Subcutaneous abdominal adipose tissue (tissue), 5 donors: ENCODE data around the gene CNIH3.
A peak's percentile ranks its signal among the peaks of the same experiment; 100 is the strongest.
"Not testable (repeated sequence)": the region's sequence is repeated elsewhere in the genome, so short reads cannot be mapped to it uniquely, and the experiment has no call there.

Experiments used
- H3K27ac ChIP-seq: one replicate; pipeline ENCODE4 v1.7.0; 2013; ENCODE audit warnings: low read depth, mild to moderate bottlenecking, inconsistent platforms, low read length, moderate library complexity
- H3K27me3 ChIP-seq, 5 donors: one replicate each; pipeline ENCODE4 v1.7.0; 2013; ENCODE audit warnings: low read length in 5 of 5, inconsistent platforms in 1 of 5; ENCODE audit not compliant: control insufficient read depth in 5 of 5, insufficient read depth in 4 of 5
- H3K36me3 ChIP-seq, 5 donors: one replicate each; pipeline ENCODE4 v1.7.0; 2013; ENCODE audit warnings: low read length in 5 of 5; ENCODE audit not compliant: control insufficient read depth in 5 of 5, insufficient read depth in 5 of 5
- H3K4me1 ChIP-seq, 5 donors: one replicate each; pipeline ENCODE4 v1.7.0; 2013; ENCODE audit warnings: low read length in 5 of 5, mild to moderate bottlenecking in 3 of 5, moderate library complexity in 1 of 5; ENCODE audit not compliant: control insufficient read depth in 5 of 5, insufficient read depth in 5 of 5
- H3K4me3 ChIP-seq, 5 donors: one replicate each; pipeline ENCODE4 v1.7.0; 2013; ENCODE audit warnings: low read length in 5 of 5, low read depth in 1 of 5
- H3K9ac ChIP-seq, 5 donors: one replicate each; pipeline ENCODE4 v1.7.0; 2013; ENCODE audit warnings: low read length in 5 of 5, mild to moderate bottlenecking in 4 of 5, moderate library complexity in 3 of 5
- H3K9me3 ChIP-seq, 5 donors: one replicate each; pipeline ENCODE4 v1.7.0; 2013; ENCODE audit warnings: low read length in 5 of 5; ENCODE audit not compliant: control insufficient read depth in 5 of 5
- donor health status: healthy.
- donor health status: healthy.
- donor health status: healthy.
- donor health status: healthy.
- donor health status: healthy.

CNIH3 gene

GRCh38 chr1:224615861-224616755, at the start of gene CNIH3:
CNIH3 (plus strand) TSS chr1:224616317; CDS start chr1:224617175, 858 bp downstream.
- no peak within 1 kb of the TSS for H3K27ac ChIP-seq
- H3K4me1 ChIP-seq, result peaks cover 0 to 22% (median 18%) of the 10 kb centered on the region in 5 donors
- no peaks in the 10 kb centered on the region for H3K36me3 ChIP-seq
- no peaks in the 10 kb centered on the region for H3K9me3 ChIP-seq
- H3K9ac ChIP-seq, result no peak within 1 kb of the TSS
- peak within 1 kb of the TSS; percentile 29 to 52 (median 45) for H3K4me3 ChIP-seq
- H3K27me3 ChIP-seq, result peaks cover 23 to 52% (median 29%) of the 10 kb centered on the region in 5 donors

GRCh38 chr1:224566492-224566891, 49.6 kb upstream of the CNIH3 start:
- H3K27me3 ChIP-seq, result not testable (repeated sequence)

GRCh38 chr1:224569276-224569675, 46.8 kb upstream of the CNIH3 start:
- Histone ChIP-seq H3K9ac (no peak overlapping the region), H3K27me3 (no peaks in the 10 kb centered on the region), H3K4me1 (no peaks in the 10 kb centered on the region)

More at GRCh38 chr1:224566492-224566891, 49.6 kb upstream of the CNIH3 start:
- H3K27ac ChIP-seq, H3K9me3 ChIP-seq, H3K36me3 ChIP-seq, H3K4me1 ChIP-seq, H3K4me3 ChIP-seq, H3K9ac ChIP-seq: not testable (repeated sequence)

GRCh38 chr1:224571975-224572374, 44.1 kb upstream of the CNIH3 start:
- not testable (repeated sequence) for H3K4me1 ChIP-seq, H3K27me3 ChIP-seq, H3K36me3 ChIP-seq, H3K9ac ChIP-seq, H3K27ac ChIP-seq, H3K4me3 ChIP-seq, H3K9me3 ChIP-seq

More at GRCh38 chr1:224569276-224569675, 46.8 kb upstream of the CNIH3 start:
- Histone ChIP-seq H3K36me3 (no peaks in the 10 kb centered on the region), H3K27ac (no peak overlapping the region), H3K9me3 (no peaks in the 10 kb centered on the region), H3K4me3 (no peak overlapping the region)

GRCh38 chr1:224579526-224579925, 36.6 kb upstream of the CNIH3 start:
- Histone ChIP-seq H3K9ac (no peak overlapping the region), H3K4me1 (no peaks in the 10 kb centered on the region), H3K9me3 (peaks cover 0 to 15% (median 4%) of the 10 kb centered on the region in 5 donors), H3K36me3 (no peaks in the 10 kb centered on the region), H3K4me3 (no peak overlapping the region), H3K27ac (no peak overlapping the region), H3K27me3 (no peaks in the 10 kb centered on the region)

GRCh38 chr1:224580006-224580405, 36.1 kb upstream of the CNIH3 start:
- Histone ChIP-seq H3K27me3 (no peaks in the 10 kb centered on the region), H3K9me3 (peaks cover 0 to 15% (median 4%) of the 10 kb centered on the region in 5 donors), H3K27ac (no peak overlapping the region), H3K9ac (no peak overlapping the region), H3K4me1 (no peaks in the 10 kb centered on the region), H3K36me3 (no peaks in the 10 kb centered on the region), H3K4me3 (no peak overlapping the region)

- Histone ChIP-seq H3K9me3 (peaks cover 0 to 7% (median 0%) of the 10 kb centered on the region in 5 donors), H3K4me1 (no peaks in the 10 kb centered on the region), H3K9ac (no peak overlapping the region), H3K36me3 (no peaks in the 10 kb centered on the region), H3K27me3 (no peaks in the 10 kb centered on the region), H3K4me3 (no peak overlapping the region), H3K27ac (no peak overlapping the region)
Observed at GRCh38 chr1:224582041-224582440, 34.1 kb upstream of the CNIH3 start.

- H3K4me3 ChIP-seq, result no peak overlapping the region
- no peaks in the 10 kb centered on the region for H3K36me3 ChIP-seq
- no peak overlapping the region for H3K9ac ChIP-seq
- H3K9me3 ChIP-seq, result no peaks in the 10 kb centered on the region
- no peaks in the 10 kb centered on the region for H3K4me1 ChIP-seq
- H3K27me3 ChIP-seq, result no peaks in the 10 kb centered on the region
- H3K27ac ChIP-seq, result no peak overlapping the region
Observed at GRCh38 chr1:224583774-224584173, 32.3 kb upstream of the CNIH3 start.

GRCh38 chr1:224585051-224585450, 31.1 kb upstream of the CNIH3 start:
- Histone ChIP-seq H3K9ac (no peak overlapping the region), H3K27ac (no peak overlapping the region), H3K27me3 (no peaks in the 10 kb centered on the region), H3K4me3 (no peak overlapping the region), H3K9me3 (peaks cover 0 to 3% (median 0%) of the 10 kb centered on the region in 5 donors), H3K36me3 (no peaks in the 10 kb centered on the region), H3K4me1 (no peaks in the 10 kb centered on the region)

GRCh38 chr1:224587051-224587450, 29.1 kb upstream of the CNIH3 start:
- H3K9me3 ChIP-seq, result peaks cover 0 to 3% (median 0%) of the 10 kb centered on the region in 5 donors
- no peak overlapping the region for H3K4me3 ChIP-seq
- no peak overlapping the region for H3K9ac ChIP-seq
- H3K4me1 ChIP-seq, result no peaks in the 10 kb centered on the region
- no peaks in the 10 kb centered on the region for H3K36me3 ChIP-seq
- H3K27me3 ChIP-seq, result no peaks in the 10 kb centered on the region
- H3K27ac ChIP-seq, result no peak overlapping the region
